ENCODE data around the gene GMEB1.
"Not testable (repeated sequence)": the region's sequence is repeated elsewhere in the genome, so short reads cannot be mapped to it uniquely, and the experiment has no call there.

Gene GMEB1

DNA sequence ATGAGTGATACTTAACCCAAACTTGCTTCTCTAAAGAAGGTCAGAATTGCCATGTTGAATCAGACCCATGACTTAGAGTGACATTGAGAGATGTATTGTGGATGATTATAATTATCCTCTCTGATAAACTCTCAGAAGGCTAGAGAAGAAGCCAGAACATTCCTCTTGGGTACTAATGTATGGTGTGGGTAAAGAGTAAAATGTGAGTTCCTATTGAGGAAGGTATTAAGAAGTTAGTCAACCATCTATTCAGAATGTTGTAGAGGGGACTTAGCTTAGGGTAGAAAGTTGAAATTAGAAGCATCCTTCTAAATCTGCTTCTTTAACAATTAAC lies 7.3 kb downstream of the GMEB1 start:
- no peak for DNase-seq

- DNase-seq = no peak
These were observed 11.6 kb downstream of the GMEB1 start for GRCh38 chr1:28680151-28680550.

- DNase-seq = no peak
These were observed 14.3 kb downstream of the GMEB1 start for GRCh38 chr1:28682840-28683239.

GRCh38 chr1:28684937-28685336 lies 16.4 kb downstream of the GMEB1 start:
- no peak for DNase-seq

- not testable (repeated sequence) for DNase-seq
These were observed 23.0 kb downstream of the GMEB1 start for GRCh38 chr1:28691627-28692026.

DNA sequence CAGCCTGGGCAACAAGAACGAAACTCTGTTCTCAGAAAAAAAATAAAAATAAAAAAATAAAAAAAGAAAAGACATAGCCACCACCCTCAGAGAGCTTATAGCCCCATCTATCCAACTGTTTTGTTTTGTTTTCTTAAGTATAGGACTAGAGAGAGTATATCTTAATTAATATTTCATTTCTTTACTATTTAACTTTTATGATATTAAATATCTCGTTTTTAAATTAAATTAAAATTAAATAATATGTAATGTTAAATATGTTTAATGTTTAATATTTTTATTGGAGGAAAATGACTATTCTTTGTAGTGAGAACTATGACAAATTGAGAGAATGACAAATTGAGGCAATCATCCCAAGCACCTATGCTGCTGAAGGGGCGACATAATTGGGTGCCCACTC lies 35.0 kb downstream of the GMEB1 start:
- no peak for DNase-seq

DNA sequence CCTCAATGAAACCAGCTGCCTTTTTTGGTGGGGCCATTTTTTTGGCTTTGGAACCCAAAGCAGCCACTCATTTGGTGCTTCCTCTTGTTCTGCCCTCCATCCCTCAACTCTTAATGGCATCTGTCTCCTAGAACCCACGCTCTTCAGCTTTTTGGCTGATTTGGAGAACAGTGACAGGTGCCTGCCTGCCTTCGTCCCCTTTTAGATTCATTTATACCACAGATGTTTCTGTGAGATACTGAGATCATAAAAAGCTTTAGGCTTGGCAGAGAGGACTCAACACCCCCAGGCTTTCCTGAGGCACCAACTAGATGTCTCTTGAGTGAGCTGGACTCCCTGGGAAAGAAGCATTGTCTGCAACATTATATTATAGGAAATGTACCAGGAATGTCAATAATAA lies 47.8 kb downstream of the GMEB1 start:
- no peak for DNase-seq

- no peak for DNase-seq
These were observed 49.6 kb downstream of the GMEB1 start for GRCh38 chr1:28718166-28718565.

DNA sequence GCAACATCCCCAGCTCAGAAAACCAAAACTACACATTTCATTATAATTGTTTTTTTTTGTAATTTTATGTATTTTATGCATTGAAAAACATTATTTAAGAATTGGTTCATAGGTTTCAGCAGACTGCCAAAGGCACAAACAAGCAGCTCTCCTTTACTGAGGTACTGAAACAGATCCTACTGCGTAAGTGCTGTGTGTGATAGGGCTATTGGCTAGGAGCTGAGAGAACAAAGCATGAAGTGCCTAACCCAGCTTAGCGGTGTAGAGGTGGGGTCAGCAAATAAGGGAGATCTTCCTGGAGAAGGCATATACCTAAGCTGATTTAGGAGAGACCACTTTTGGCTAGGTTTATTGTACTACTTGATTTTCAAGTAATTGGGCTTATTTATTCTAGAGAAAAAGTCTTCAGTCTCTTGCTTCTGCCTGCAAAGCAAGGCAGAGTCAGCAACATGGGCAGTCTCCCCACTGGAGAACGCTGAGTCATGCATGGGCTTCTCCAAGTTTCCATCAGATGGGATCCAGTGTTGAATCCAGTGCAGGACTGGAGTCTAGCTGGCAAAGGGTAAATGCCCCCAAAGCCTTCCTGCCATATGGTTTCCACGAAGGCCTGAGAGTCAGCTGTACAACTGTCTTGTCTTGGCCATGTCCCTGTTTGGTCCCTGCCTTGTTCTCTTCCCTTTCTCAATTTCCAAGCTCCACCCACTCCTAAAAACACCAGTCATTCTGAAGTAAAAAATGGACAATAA lies 50.2 kb downstream of the GMEB1 start:
- no peak for DNase-seq

GRCh38 chr1:28719332-28719619 lies 50.7 kb downstream of the GMEB1 start:
- no peak for DNase-seq

DNA sequence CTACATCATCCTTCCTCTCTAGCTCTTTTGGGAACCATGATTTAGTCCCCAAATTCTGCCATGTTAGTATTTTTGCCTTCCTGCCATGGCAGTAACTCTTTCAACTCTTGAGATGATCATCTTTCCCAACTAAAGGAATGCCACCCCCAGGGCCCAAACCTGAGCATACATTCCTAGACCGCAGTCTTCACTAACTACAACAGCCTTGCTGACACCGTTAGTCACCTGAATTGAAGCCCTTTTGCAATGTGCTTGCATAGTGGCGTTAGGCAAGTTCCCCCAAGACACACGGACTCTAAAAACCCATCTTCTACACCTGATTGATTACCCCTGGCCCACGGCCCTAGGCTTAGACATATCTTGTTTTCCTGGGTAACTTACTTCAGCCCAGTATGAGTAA lies 51.8 kb downstream of the GMEB1 start:
- DNase-seq = no peak

DNA sequence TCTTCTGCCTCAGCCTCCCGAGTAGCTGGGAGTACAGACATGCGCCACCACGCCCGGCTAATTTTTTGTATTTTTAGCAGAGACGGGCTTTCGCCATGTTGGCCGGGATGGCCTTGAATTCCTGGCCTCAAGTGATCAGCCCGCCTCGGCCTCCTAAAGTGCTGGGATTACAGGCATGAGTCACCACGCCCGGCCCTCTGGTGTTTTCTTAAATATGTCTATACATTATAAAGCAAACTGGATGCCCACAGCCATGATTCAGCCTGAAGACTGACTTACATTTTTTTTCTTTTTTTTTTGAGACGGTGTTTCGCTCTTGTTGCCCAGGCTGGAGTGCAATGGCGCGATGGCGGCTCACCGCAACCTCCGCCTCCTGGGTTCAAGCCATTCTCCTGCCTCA lies 53.3 kb downstream of the GMEB1 start:
- DNase-seq = not testable (repeated sequence)

DNA sequence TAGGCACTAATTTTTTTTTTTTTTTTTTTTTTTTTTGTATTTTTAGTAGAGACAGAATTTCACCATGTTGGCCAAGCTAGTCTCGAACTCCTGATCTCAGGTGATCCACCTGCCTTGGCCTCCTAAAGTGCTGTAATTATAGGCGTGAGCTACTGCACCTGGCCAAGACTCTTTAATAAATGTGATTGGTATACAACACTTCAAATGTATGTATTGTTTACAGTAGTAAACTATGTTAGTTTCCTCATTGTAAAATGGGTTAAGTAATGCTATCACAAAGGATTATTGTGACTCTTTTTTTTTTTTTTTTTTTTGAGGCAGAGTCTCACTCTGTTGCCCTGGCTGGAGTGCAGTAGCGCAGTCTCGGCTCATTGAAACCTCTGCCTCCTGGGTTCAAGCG lies 56.8 kb downstream of the GMEB1 start:
- DNase-seq = not testable (repeated sequence)

GRCh38 chr1:28735961-28736449 lies 67.4 kb downstream of the GMEB1 start:
- DNase-seq = no peak

GRCh38 chr1:28736450-28737306 lies 68.1 kb downstream of the GMEB1 start, which contains the start of gene YTHDF2:
TSS of gene YTHDF2 (plus strand) at chr1:28736940. CDS start at chr1:28737121, 181 bp downstream.
- peak; percentile 99 for DNase-seq

DNA sequence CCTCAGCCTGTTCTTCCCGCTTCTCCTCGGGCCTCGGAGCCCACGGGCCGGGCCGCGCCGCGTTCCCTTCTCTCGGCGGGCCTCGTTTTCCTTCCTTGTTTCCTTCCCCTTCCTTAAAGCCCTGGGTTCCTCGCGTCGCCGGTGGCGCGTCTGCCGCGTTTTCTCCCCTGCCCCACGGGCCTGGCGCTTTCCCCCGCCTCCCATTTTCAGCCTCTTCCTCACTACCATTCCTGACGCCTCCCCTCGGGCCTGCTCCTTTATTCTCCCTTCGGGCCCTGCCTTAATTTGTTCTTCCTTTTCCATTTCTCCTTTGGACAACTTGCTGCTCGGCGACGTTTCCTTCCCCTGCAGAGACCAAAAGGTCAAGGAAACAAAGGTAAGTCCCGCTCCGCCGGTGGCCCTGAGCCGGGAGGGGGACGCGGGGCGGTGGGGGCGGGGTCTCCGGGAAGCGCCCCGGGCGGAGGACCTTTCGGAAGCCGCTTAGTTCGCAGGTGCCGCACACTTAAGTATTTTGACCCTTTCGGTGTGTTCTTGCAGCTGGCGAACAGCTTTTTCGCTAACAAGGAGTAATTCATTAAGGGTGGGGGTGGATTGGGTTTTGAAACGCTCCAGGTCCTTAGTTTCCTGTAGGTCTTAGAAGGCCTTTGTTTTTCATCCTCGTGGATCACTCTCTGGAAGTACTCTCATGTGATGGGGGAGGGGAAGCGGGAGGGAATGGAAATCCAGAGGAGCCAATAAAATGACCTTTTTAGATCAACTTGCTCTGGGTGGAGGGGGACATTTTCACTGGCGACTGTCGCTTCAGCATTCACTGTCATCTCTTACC lies 68.9 kb downstream of the GMEB1 start:
- DNase-seq = peak; percentile 29

- DNase-seq = no peak
These were observed 71.5 kb downstream of the GMEB1 start for GRCh38 chr1:28740118-28740517.

DNA sequence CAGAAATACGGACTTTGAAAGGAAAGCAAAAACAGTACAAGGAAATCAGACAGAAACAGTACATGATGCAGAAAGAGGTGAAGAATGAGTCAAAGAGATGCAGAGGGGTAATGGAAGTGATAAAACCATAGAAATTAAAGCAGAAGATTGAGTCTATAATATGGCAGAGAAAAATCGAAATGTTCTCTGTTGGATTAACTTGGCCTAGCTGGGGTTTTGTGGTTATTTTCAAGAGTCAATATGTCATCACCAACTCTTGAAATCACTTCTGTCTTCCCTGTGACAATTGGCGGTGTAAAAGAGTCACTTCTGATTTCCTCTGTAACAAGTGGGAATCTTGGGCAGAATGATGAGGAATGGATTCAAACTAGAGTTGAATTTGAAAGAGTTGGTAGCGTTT lies 75.6 kb downstream of the GMEB1 start:
- peak; percentile 42 for DNase-seq

DNA sequence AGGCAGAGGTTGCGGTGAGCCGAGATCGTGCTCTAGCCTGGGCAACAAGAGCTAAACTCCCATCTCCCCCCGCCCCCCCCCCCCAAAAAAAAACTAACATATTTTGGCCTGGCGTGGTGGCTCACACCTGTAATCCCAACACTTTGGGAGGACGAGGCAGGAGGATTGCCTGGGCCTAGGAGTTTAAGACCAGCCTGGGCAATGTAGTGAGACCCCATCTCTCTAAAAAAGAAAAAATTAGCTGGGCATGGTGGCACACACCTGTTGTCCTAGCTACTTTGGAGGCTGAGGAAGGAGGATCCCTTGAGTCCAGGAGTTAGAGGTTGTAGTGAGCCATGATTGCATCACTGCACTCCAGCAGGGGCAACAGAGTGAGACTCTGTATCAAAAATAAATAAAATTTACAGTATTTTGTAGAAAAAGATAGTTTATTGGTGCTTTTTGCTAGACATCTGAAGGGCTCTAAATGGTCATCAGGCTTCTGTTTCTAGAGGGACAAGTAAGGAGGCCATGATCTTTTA lies 77.1 kb downstream of the GMEB1 start:
- no peak for DNase-seq

DNA sequence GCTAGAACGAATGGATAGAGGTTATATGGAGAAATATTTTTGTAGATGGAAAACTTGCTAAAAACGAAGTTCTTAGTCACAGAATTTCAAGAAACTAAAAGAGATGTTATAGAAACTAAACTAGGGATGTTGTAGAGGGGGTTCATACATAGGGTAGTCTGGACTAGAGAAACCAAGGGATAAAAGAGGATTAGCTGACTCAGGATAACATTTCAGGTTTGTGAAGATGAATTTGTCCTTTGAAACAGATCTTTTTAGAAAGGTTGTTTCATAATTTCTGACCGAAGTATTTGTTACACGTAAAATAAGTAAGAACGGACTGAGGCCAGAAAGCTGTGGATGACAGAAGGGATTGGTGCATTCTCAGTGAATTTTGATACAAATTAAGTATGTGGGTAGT lies 81.7 kb downstream of the GMEB1 start:
- DNase-seq = no peak

DNA sequence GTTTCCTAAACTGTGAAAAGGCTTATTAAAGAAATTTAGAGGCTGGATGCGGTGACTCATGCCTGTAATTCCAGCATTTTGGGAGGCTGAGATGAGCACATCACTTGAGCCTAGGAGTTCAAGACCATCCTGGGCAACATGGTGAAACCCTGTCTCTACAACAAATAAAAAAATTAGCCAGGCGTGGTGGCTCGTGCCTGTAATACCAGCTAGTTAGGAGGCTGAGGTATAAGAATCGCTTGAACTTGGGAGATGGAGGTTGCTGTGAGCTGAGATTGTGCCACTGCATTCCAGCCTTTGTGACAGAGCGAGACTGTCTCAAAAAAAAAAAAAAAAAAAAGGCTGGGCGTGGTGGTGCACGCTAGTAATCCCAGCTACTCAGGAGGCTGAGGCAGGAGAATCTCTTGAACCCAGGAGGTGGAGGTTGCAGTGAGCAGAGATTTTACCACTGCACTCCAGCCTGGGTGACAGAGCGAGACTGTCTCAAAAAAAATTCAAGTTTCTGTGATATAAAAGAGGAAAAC lies 82.2 kb downstream of the GMEB1 start:
- DNase-seq = not testable (repeated sequence)

GRCh38 chr1:28751315-28752060 lies 82.9 kb downstream of the GMEB1 start:
- DNase-seq = no peak
